HG02759 (cell line): ENCODE measurements around the gene ILDR2.

Source experiments
- ATAC-seq: cut with Tn5 transposase; IDR thresholded peaks from one replicate; pipeline ENCODE4 v1.9.1; 2021; ENCODE audit warnings: mild to moderate bottlenecking, moderate library complexity; ENCODE audit not compliant: unreplicated experiment

ILDR2 gene

GRCh38 chr1:166925810-166926478 lies 49.4 kb downstream of the ILDR2 start:
- no peak for ATAC-seq

- peak; percentile 75 for ATAC-seq
Observed at GRCh38 chr1:166924823-166925541, 50.4 kb downstream of the ILDR2 start.

GRCh38 chr1:166920561-166921475 lies 54.5 kb downstream of the ILDR2 start:
- peak; percentile 55 for ATAC-seq

GRCh38 chr1:166918956-166919316 lies 56.4 kb downstream of the ILDR2 start:
- ATAC-seq, result no peak

GRCh38 chr1:166918088-166918955 lies 57.0 kb downstream of the ILDR2 start:
- ATAC-seq, result no peak

GRCh38 chr1:166915941-166916340 lies 59.4 kb downstream of the ILDR2 start:
- no peak for ATAC-seq

- no peak for ATAC-seq
Observed at GRCh38 chr1:166915042-166915441, 60.3 kb downstream of the ILDR2 start.

- no peak for ATAC-seq
Observed at GRCh38 chr1:166914111-166914510, 61.2 kb downstream of the ILDR2 start.

- ATAC-seq, result no peak
Observed at GRCh38 chr1:166911624-166912023, 63.7 kb downstream of the ILDR2 start.

- peak; percentile 96 for ATAC-seq
Observed at GRCh38 chr1:166910396-166910994, 64.8 kb downstream of the ILDR2 start.

GRCh38 chr1:166908942-166909341 lies 66.4 kb downstream of the ILDR2 start:
- no peak for ATAC-seq

GRCh38 chr1:166907763-166908162 lies 67.6 kb downstream of the ILDR2 start:
- peak; percentile 38 for ATAC-seq

GRCh38 chr1:166907051-166907450 lies 68.3 kb downstream of the ILDR2 start:
- no peak for ATAC-seq

GRCh38 chr1:166906647-166907046 lies 68.7 kb downstream of the ILDR2 start:
- no peak for ATAC-seq

- no peak for ATAC-seq
Observed at GRCh38 chr1:166905900-166906299, 69.4 kb downstream of the ILDR2 start.

- no peak for ATAC-seq
Observed at GRCh38 chr1:166905136-166905535, 70.2 kb downstream of the ILDR2 start.

- no peak for ATAC-seq
Observed at GRCh38 chr1:166903232-166903631, 72.1 kb downstream of the ILDR2 start.

GRCh38 chr1:166902279-166902678 lies 73.1 kb downstream of the ILDR2 start:
- peak; percentile 54 for ATAC-seq

- no peak for ATAC-seq
Observed at GRCh38 chr1:166900987-166901386, 74.4 kb downstream of the ILDR2 start.

- ATAC-seq, result no peak
Observed at GRCh38 chr1:166899769-166900168, 75.6 kb downstream of the ILDR2 start.
